Fibroblast of upper back skin (primary cell): Measurements from ENCODE around the gene FAM217B.
A peak's percentile ranks its signal among the peaks of the same experiment; 100 is the strongest.
"Not testable (repeated sequence)": the region's sequence is repeated elsewhere in the genome, so short reads cannot be mapped to it uniquely, and the experiment has no call there.

ENCODE experiments used
- DNase-seq: peaks from one replicate; pipeline ENCODE4 v3.0.0-alpha.2; 2013

The FAM217B gene

GRCh38 chr20:59939052-59939878 lies 924 bp upstream of the FAM217B start:
- DNase-seq, result no peak

DNA sequence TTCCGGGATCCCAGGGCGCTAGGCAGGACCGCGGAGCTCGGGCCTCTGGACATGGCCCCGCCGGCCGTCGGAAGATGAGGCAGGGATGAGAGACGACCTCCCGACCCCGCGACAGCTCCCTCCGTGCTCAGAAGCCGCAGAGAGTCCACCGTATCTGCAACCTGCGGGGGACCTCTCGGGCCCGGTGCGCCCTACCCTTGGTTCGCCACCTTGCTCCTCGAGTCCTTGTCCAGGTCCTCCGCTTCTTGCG lies 385 bp upstream of the FAM217B start:
- peak; percentile 3 for DNase-seq

DNA sequence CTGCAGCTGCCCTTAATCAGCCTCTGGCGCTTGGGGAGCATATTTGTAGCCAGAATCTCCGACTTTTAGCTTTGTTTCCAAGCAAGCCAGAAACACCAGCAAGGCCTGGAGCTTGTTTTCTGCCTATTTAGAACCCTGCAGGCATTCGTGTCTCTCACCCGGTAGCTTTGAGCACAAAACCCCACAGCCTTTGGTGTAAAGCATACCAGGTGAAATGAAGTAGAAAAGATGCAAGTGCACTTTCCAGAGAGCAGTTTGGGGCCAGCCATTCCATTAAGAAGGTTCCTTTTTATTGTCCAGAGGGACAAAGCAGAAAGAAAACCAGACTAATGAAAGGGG lies 736 bp downstream of the FAM217B start:
- no peak for DNase-seq

DNA sequence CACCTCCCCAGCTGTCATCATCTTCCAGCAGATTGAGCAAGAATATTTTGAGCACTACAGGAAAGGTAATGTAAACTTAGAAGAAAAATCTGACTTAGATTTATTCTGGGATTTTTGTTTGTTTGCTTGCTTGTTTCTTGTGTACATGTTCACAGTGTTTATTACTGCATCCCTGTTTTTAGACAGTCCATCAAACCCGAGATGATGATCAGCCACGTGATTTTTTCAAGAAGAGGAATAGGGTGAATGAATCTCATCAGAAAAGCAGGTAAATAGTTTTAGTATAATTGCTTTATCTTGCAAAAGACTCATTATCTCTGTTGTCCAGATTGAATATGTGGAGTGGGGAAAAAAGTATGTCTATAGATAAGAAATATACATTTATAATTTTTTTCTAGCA lies 2.1 kb downstream of the FAM217B start:
- DNase-seq, result no peak

DNA sequence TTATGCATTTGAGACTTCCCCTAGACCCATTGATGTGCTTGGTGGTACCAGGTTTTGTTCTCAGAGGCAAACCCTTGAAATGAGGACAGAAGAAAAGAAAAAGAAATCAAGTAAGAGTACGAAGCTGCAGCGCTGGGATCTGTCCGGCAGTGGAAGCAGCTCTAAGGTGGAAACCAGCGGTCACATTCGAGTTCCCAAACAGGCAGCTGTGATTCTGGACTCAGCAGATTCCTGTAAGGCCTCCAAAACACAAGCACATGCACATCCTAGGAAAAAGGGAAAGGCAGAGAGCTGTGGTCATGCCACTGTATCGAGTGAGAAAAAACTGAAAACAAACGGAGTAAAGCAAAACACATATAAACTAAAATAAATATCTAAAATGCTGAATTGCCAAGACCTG lies 4.5 kb downstream of the FAM217B start:
- DNase-seq, result no peak

GRCh38 chr20:59945175-59945574 lies 5.0 kb downstream of the FAM217B start:
- DNase-seq, result peak; percentile 26

- peak; percentile 64 for DNase-seq
Observed at GRCh38 chr20:59945731-59946130, 5.5 kb downstream of the FAM217B start.

- DNase-seq, result no peak
Observed at GRCh38 chr20:59947376-59947775, 7.2 kb downstream of the FAM217B start.

DNA sequence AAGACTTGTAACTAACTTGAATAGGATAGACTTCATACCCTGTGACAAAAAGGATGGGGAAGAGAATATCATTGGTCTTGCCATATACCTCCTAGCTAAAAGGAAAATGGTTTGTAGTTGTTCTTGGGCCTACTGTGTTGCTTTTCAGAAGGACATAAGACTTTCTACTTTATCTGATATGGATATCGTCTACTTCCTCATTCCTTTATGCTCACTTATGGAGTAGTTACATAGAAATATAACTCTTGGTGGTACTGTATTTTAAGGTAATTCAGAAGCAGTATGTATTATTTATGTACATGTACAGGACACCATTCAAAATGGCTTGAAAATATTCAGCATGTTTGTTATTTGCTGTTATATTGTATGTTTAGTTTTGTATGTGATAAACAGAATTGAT lies 8.0 kb downstream of the FAM217B start:
- no peak for DNase-seq

GRCh38 chr20:59948828-59949720 lies 8.9 kb downstream of the FAM217B start:
- DNase-seq, result peak; percentile 67

DNA sequence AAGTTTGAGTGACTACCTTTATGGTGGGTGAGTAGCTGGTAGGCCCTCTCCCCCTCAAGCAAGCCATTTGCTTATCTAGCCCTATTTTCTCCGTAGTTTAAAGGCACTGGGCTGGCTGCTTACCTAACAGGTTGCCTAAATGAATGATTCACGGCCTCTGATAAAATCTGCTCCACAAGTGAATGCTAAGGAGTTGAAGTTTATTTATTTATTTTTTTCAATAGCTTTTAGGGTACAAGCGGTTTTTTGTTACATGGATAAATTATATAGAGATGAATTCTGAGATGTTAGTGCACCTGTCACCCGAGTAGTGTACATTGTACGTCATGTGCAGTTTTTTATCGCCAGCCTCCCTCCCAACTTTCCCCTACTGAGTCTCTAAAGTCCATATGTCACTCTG lies 9.7 kb downstream of the FAM217B start:
- DNase-seq, result no peak

DNA sequence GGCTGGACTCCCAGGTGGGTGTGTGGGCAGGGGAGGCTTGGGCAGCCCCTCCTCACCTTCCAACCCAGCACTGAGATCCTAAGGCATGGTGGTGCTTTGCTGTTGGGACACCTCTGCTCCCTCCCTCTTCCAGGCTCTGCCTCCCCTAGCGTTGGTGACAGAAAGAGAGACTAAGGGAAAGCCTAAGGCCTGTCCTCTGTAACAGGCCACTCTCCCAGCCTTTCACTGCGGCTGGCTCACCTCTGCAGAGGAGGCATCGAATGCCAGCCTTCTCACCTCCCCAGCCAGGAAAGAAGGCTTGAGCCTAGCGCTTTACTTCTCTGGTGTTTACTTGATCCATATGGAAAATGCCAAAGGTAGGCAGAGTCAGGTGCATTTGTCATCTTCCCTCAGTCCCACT lies 14.5 kb downstream of the FAM217B start:
- no peak for DNase-seq

GRCh38 chr20:59955131-59955796 lies 15.1 kb downstream of the FAM217B start:
- no peak for DNase-seq

DNA sequence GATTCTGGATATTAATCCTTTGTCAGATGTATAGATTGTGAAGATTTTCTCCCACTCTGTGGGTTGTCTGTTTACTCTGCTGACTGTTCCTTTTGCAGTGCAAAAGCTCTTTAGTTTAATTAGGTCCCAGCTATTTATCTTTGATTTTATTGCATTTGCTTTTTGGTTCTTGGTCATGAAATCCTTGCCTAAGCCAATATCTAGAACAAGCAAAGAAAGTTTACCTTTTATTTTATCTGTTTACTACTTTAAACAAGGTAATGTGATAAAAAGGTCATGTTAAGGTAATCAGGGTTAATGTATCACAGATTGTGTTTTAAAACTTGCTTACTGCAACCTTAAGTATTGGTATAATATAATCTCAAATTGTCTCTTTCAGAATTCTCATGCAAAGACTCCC lies 17.4 kb downstream of the FAM217B start:
- not testable (repeated sequence) for DNase-seq

DNA sequence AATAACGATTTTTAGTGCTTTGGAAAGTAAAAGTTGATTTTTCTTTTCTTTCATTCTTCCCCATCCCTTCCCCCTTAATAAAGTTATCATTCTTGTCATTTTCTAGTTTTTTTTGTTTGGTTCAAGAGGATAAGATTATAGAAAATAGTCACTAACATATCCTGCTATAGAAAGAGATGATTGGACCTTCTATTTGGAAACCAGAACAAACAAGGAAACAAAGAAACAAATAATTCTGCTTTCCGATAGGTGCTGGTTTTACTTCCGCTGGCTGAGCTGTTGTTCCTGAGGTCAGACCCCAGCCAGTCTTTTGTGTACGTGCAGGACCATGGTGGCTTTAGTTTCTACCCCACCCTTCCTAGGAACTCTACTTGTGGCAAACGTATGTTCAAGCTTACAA lies 17.9 kb downstream of the FAM217B start, which contains the start of gene CDH26:
CDH26 (plus strand) TSS at position 301 of the 400 bp plus-strand sequence. CDS start 304 bp downstream, outside the sequence.
- no peak for DNase-seq

GRCh38 chr20:59958626-59959025 lies 18.4 kb downstream of the FAM217B start:
- DNase-seq, result no peak

DNA sequence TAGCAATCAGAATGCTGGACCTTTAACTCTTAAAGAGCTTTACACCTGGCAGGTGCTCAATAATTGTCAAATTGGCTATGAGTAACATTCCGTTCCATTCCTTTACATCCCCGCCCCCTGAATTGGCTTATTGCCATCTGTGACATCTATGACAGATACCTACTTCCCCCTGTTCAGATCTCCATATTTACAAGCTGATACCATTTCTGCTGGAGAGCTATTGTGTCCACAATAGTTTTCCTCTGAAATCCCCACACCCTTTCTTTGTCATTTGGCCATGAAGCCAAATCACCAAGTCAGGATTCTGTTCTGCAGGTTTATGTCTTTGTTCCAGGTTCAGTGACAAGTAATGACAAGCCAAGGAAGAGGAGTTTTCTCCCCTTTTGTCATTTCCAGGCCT lies 21.2 kb downstream of the FAM217B start:
- DNase-seq, result no peak

- no peak for DNase-seq
Observed at GRCh38 chr20:59962155-59962554, 22.0 kb downstream of the FAM217B start.

DNA sequence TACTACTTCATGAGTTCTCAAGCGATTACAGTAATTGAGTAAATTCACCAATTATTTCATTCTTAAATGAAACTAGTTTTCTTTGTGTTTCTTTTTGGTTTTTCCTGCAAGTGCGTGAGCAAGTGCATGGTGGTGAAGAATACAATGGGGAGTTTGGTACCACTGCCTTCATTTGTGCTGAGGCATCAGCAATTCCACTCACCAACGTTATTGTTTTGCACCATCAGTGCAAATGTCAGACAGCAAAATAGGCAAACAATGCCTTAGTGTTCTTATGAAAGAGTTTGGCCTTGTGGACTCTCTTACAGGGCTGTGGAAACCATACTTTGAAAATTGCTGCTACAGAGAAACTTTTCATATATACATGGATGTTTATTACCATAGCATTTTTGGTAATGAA lies 26.2 kb downstream of the FAM217B start:
- DNase-seq, result no peak

GRCh38 chr20:59971428-59971827 lies 31.2 kb downstream of the FAM217B start:
- DNase-seq, result no peak

DNA sequence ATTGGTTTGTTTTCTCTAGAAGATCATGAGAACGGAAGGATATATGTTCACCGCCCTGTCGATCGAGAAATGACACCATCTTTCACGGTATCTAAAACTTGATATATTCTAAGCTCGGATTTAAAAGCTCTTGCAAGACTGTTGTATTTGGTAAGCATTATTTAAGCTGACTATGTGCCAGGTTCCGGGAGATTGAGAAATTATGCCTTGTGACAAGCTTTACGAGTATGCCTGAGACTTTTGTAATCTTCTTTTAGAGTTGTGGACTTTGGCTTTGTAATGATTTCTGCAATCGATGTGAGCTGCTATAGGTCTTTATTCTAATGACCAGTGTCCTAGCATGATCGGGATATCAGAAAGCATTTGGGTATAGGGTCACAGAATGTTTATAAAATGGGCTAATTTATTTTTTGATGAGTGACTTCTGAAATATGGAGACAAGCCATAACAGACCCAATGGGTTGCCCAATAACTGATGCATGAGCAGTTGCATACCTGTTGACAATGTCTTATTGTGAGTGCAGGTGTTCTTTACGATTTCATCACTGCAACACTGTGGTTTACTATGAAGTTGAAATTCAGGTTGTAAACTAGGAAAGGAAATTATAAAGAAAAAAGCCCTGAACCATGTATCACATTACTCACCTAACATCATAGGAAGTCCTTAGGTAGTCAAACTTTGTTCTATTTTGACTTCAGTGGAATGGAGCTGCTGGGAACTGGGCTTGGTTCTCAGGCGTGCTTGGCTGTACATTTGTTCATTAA lies 32.0 kb downstream of the FAM217B start:
- DNase-seq, result no peak

GRCh38 chr20:59976156-59976782 lies 36.1 kb downstream of the FAM217B start:
- no peak for DNase-seq

GRCh38 chr20:59977086-59977485 lies 36.9 kb downstream of the FAM217B start:
- DNase-seq, result no peak
